Caco-2 (cell line): ENCODE measurements around the gene E2F1. TPM values are rescaled to one million over a fixed set of nuclear protein-coding genes. Genes with fewer than 3 reads are reported as not detected.

ENCODE experiments used
- BruUV-seq: library from RNA; stranded (reverse); fragments of 400-500 nt; replicated peaks from 2 replicates; lab custom pipeline; 2021; lab: Mats Ljungman, UMichigan
- CTCF ChIA-PET: fragments of 300-600 bp; sonication (Branson Sonifier 250); formaldehyde crosslinking; loops from one replicate; lab custom pipeline; 2022; ENCODE audit warnings: antibody characterized with exemption; lab: Charles Lee
- POLR2A ChIA-PET: fragments of 300-600 bp; sonication (Branson Sonifier 250); formaldehyde crosslinking; loops from one replicate; lab custom pipeline; 2022; ENCODE audit warnings: antibody characterized with exemption; lab: Charles Lee
- DNase-seq, 2 experiments: peaks; one replicate each; pipeline versions ENCODE4 v3.0.0 to v3.0.0-alpha.2; 2020 to 2022
- H3K27me3 ChIP-seq: replicated peaks from 2 replicates; pipeline ENCODE4 v1.6.0; 2011; ENCODE audit warnings: low read length; ENCODE audit not compliant: control insufficient read depth, insufficient read depth
- H3K36me3 ChIP-seq: 2 replicates; pipeline ENCODE4 v1.5.1; 2011; ENCODE audit warnings: low read length; ENCODE audit not compliant: control insufficient read depth, insufficient read depth
- H3K4me1 ChIP-seq: fragments of 250-450 bp; sonication (Bioruptor Pico); 2 replicates; pipeline ENCODE4 v1.5.1; 2020; ENCODE audit warnings: mild to moderate bottlenecking
- H3K4me3 ChIP-seq: 2 replicates; pipeline ENCODE4 v1.5.1; 2011; ENCODE audit warnings: low read depth, mild to moderate bottlenecking, control low read depth, low read length
- H3K9me3 ChIP-seq: fragments of 250-450 bp; sonication (Bioruptor Pico); 2 replicates; pipeline ENCODE4 v1.5.1; 2020; ENCODE audit warnings: mild to moderate bottlenecking, moderate library complexity
- H3K27ac Mint-ChIP-seq: one replicate; pipeline ENCODE4 v1.8.0; 2022; ENCODE audit warnings: mixed read lengths; ENCODE audit not compliant: unreplicated experiment
- H3K27me3 Mint-ChIP-seq: one replicate; pipeline ENCODE4 v1.8.0; 2022; ENCODE audit warnings: mixed read lengths; ENCODE audit not compliant: insufficient read depth, unreplicated experiment
- H3K36me3 Mint-ChIP-seq: one replicate; pipeline ENCODE4 v1.8.0; 2022; ENCODE audit warnings: mild to moderate bottlenecking, mixed read lengths; ENCODE audit not compliant: insufficient read depth, unreplicated experiment
- H3K4me1 Mint-ChIP-seq: one replicate; pipeline ENCODE4 v1.8.0; 2022; ENCODE audit warnings: low read depth, mixed read lengths; ENCODE audit not compliant: unreplicated experiment
- H3K4me3 Mint-ChIP-seq: one replicate; pipeline ENCODE4 v1.8.0; 2022; ENCODE audit warnings: mild to moderate bottlenecking, moderate library complexity, mixed read lengths; ENCODE audit not compliant: unreplicated experiment
- H3K9me3 Mint-ChIP-seq: one replicate; pipeline ENCODE4 v1.8.0; 2022; ENCODE audit warnings: mixed read lengths; ENCODE audit not compliant: unreplicated experiment
- intact Hi-C: fragments of 100-400 bp; cut with micrococcal nuclease; formaldehyde crosslinking; loops from one replicate; pipeline ENCODE4 v1.10.0; 2022; ENCODE audit not compliant: unreplicated experiment
- total RNA-seq: library from RNA; stranded (reverse); gene quantifications from 2 replicates; pipeline ENCODE4 v1.2.3, GENCODE V29; 2022
- TF ChIP-seq, protein P1 (sequence below), 2 experiments: fragments of 200-600 bp in 1 of 2; IDR thresholded peaks; 1 replicate in 1 of 2; 2 replicates in 1 of 2; pipeline versions ENCODE4 v1.5.1 to v1.8.0; 2011 to 2022; ENCODE audit warnings: antibody characterized with exemption in 1 of 2, control low read depth in 1 of 2, inconsistent platforms in 1 of 2, low read depth in 1 of 2, low read length in 1 of 2, mild to moderate bottlenecking in 1 of 2, moderate library complexity in 1 of 2; ENCODE audit not compliant: insufficient read depth in 1 of 2, severe bottlenecking in 1 of 2, unreplicated experiment in 1 of 2

Gene E2F1
- total RNA-seq, 1 experiment from 2014 or later, result 74.7 TPM

DNA sequence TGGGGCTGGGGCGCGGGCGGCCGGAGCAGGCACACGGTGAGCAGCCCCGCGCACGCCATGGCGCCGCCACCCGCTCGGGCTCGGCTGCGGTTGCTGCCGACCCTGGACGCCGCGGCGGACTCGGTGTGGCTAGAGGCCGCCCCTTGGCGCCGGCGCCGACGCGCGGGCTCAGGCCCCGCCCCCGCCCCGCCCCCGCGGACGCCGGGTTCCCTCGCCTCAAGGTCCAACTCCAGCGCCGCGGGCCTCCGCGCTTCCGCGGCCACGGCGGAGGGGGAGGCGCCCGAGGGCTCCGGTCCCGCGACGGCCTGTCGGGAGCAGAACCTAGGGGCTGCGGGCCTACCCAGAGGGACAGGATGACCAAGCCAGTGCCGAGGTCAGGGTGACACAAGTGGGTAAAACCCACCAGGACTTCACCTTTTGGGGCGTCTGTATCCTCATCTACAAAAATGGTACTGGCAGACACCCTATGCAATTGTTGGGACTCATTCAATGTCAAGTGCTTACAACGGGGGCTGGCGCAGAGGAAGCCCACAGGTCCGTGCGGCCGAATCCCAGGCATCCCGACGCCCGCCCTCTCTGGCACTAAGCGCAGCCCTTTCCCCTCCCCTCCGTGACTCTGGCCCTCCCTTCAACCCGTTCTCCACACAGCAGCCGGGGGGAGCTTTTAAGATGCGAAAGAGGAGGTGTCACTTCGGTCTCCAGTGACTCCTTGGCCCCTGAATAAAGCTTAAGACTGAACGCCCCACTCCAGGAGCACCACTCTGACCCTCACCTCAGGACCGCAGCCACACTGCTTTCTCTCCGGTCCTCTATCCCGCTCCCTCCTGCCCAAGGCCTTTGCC, 11.7 kb downstream of the E2F1 start, which contains the start of gene NECAB3:
NECAB3 (minus strand) TSS at position 135 of the 842 bp plus-strand sequence; CDS start at position 59, 76 bp downstream.
- peaks cover 67% of the 10 kb centered on the region for H3K36me3 Mint-ChIP-seq
- TSS peak; percentile 54 for BruUV-seq
- H3K4me1 ChIP-seq, result peaks cover 18% of the 10 kb centered on the region
- peak; percentile 91 to 98 for DNase-seq
- H3K27me3 Mint-ChIP-seq, result no peaks in the 10 kb centered on the region
- peak within 1 kb of the TSS; percentile 85 for H3K4me3 ChIP-seq
- no peaks in the 10 kb centered on the region for H3K9me3 Mint-ChIP-seq
- H3K27ac Mint-ChIP-seq, result peak within 1 kb of the TSS; percentile 98
- H3K4me1 Mint-ChIP-seq, result peaks cover 39% of the 10 kb centered on the region
- H3K4me3 Mint-ChIP-seq, result peak within 1 kb of the TSS; percentile 99
- no peaks in the 10 kb centered on the region for H3K9me3 ChIP-seq
- ChIA-PET POLR2A (interaction anchor here (0.5 to 1.0 kb wide), 6 partner anchors 8 to 185 kb away, joined by 3 to 4 read pairs (median 4); partner anchors contain the start of genes ACTL10 and CBFA2T2), CTCF (interaction anchor here (1.0 to 1.9 kb wide), 2 partner anchors 8 to 58 kb away, joined by 3 to 8 read pairs; partner anchors contain the start of gene ACTL10)
- peaks cover 8% of the 10 kb centered on the region for H3K36me3 ChIP-seq
- TF ChIP-seq, protein P1, sequence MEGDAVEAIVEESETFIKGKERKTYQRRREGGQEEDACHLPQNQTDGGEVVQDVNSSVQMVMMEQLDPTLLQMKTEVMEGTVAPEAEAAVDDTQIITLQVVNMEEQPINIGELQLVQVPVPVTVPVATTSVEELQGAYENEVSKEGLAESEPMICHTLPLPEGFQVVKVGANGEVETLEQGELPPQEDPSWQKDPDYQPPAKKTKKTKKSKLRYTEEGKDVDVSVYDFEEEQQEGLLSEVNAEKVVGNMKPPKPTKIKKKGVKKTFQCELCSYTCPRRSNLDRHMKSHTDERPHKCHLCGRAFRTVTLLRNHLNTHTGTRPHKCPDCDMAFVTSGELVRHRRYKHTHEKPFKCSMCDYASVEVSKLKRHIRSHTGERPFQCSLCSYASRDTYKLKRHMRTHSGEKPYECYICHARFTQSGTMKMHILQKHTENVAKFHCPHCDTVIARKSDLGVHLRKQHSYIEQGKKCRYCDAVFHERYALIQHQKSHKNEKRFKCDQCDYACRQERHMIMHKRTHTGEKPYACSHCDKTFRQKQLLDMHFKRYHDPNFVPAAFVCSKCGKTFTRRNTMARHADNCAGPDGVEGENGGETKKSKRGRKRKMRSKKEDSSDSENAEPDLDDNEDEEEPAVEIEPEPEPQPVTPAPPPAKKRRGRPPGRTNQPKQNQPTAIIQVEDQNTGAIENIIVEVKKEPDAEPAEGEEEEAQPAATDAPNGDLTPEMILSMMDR (IDR thresholded peaks at IDR 0.05; ENCODE audit: insufficient read depth in 1 of 2, low read depth in 1 of 2, low read length in 1 of 2, severe bottlenecking in 1 of 2, unreplicated experiment in 1 of 2), result no peak
- intact Hi-C loops, result loop anchor here (1.0 to 5.0 kb wide), 5 partner anchors 8 to 138 kb away; partner anchors contain the start of genes ACTL10, CHMP4B, E2F1 and PXMP4
- no peaks in the 10 kb centered on the region for H3K27me3 ChIP-seq

DNA sequence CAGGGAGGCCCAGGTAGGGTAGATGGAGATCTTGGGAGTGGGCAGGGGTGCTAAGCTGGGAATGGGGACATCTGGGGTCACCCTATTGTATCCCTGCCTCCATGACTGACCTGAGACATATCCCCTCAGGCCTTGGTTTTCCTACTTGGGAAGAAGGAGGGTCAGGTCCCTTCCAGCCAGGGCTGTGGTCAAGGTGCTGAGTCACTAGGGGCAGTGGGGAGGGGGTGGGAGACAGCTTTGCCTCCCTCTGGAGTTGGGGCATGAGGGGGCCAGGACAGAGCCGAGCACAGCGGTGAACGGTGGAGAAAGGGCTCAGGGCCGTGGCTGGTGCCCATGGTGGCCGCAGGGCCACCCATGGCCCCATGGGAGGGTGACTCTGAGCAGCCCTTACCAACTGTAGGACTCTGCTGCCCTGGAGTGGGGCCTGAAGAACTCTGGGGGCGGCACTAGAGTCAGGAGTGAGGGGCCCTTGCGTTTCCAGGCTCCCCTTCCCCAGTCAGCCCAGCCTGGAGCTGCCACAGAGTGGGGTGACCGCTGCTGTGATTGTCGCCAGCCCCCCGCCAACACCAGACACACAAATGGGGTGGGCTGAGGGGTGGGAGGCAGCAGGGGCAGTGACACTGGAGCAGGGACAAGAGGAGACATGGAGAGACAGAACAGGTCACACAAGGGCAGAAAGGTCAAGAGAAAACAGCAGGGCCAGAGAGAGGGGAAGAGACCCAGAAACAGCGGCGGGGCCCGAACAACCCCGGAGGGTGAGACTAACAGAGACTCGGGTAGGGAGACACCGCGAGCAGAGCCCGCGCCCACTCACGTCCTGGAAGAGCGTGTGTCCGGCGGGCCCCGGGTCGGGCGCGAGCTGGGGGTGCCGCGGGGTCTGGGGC, 12.5 kb downstream of the E2F1 start:
- no TSS peak for BruUV-seq
- H3K9me3 ChIP-seq, result no peaks in the 10 kb centered on the region
- H3K4me1 Mint-ChIP-seq, result peaks cover 39% of the 10 kb centered on the region
- ChIA-PET POLR2A (interaction anchor here (0.5 to 0.6 kb wide), 3 partner anchors 15 to 1406 kb away, joined by 3 to 6 read pairs (median 3); no protein-coding TSS in a partner anchor), CTCF (interaction anchor here (0.5 to 1.9 kb wide), 3 partner anchors 59 to 242 kb away, joined by 3 to 8 read pairs (median 5); no protein-coding TSS in a partner anchor)
- peak in 1 of 2 experiments; percentile 63 for DNase-seq
- peaks cover 18% of the 10 kb centered on the region for H3K4me1 ChIP-seq
- intact Hi-C loops, result loop anchor here (1.0 to 5.0 kb wide), 5 partner anchors 7 to 139 kb away; partner anchors contain the start of genes ACTL10, CHMP4B, E2F1 and PXMP4
- peaks cover 12% of the 10 kb centered on the region for H3K36me3 ChIP-seq
- H3K9me3 Mint-ChIP-seq, result no peaks in the 10 kb centered on the region
- H3K27me3 Mint-ChIP-seq, result no peaks in the 10 kb centered on the region
- peak overlapping the region; percentile 98 for H3K27ac Mint-ChIP-seq
- H3K4me3 ChIP-seq, result peak overlapping the region; percentile 85
- TF ChIP-seq, protein P1 (IDR thresholded peaks at IDR 0.05; ENCODE audit: insufficient read depth in 1 of 2, low read depth in 1 of 2, low read length in 1 of 2, severe bottlenecking in 1 of 2, unreplicated experiment in 1 of 2), result no peak
- H3K4me3 Mint-ChIP-seq, result peak overlapping the region; percentile 99
- H3K36me3 Mint-ChIP-seq, result peaks cover 59% of the 10 kb centered on the region
- H3K27me3 ChIP-seq, result no peaks in the 10 kb centered on the region
